IMR-90 (cell line): ENCODE data around the gene COL18A1. TPM values are rescaled to one million over a fixed set of nuclear protein-coding genes. Genes with fewer than 3 reads are reported as not detected.

ENCODE experiments used
- ATAC-seq: fragments of 200-7000 bp; cut with Tn5 transposase; 2 replicates; pipeline ENCODE4 v1.9.1; 2020; ENCODE audit warnings: low read depth, mild to moderate bottlenecking, moderate library complexity
- BruUV-seq: library from RNA; stranded (reverse); fragments of 400-500 nt; replicated peaks from 2 replicates; lab custom pipeline; 2021; lab: Mats Ljungman, UMichigan
- CTCF ChIA-PET: fragments of 300-600 bp; formaldehyde crosslinking; extraction: SDS; loops from one replicate; lab custom pipeline; 2021; ENCODE audit warnings: antibody characterized with exemption; lab: Yijun Ruan, JAX
- POLR2A ChIA-PET: fragments of 300-600 bp; sonication (Branson Sonifier 250); formaldehyde crosslinking; loops from one replicate; lab custom pipeline; 2022; ENCODE audit warnings: antibody characterized with exemption; ENCODE audit not compliant: unreplicated experiment; lab: Charles Lee
- DNase-seq: peaks from one replicate; pipeline ENCODE4 v3.0.0; 2013
- H2AFZ ChIP-seq: replicated peaks from 2 replicates; pipeline ENCODE3; 2013; ENCODE audit warnings: low read length, mild to moderate bottlenecking; ENCODE audit not compliant: poor library complexity
- H2AK5ac ChIP-seq: 2 replicates; pipeline ENCODE4 v1.6.1; 2013; ENCODE audit warnings: low read depth, low read length, inconsistent platforms
- H2AK9ac ChIP-seq: replicated peaks from 2 replicates; pipeline ENCODE3; 2013; ENCODE audit warnings: mild to moderate bottlenecking, low read depth, low read length, moderate library complexity; ENCODE audit not compliant: poor library complexity
- H2BK120ac ChIP-seq: 2 replicates; pipeline ENCODE4 v1.6.1; 2013; ENCODE audit warnings: low read depth, low read length, inconsistent platforms
- H2BK15ac ChIP-seq: 3 replicates; pipeline ENCODE4 v1.6.1; 2013; ENCODE audit warnings: low read depth, low read length, inconsistent platforms
- H2BK20ac ChIP-seq: 2 replicates; pipeline ENCODE4 v1.6.1; 2013; ENCODE audit warnings: low read depth, mild to moderate bottlenecking, inconsistent platforms, low read length, moderate library complexity
- H2BK5ac ChIP-seq: 2 replicates; pipeline ENCODE4 v1.6.1; 2013; ENCODE audit warnings: mild to moderate bottlenecking, low read depth, low read length, inconsistent platforms; ENCODE audit not compliant: poor library complexity, severe bottlenecking
- H3K14ac ChIP-seq: replicated peaks from 2 replicates; pipeline ENCODE4 v1.6.1; 2013; ENCODE audit warnings: low read depth, low read length, inconsistent platforms
- H3K18ac ChIP-seq: 2 replicates; pipeline ENCODE4 v1.6.1; 2013; ENCODE audit warnings: low read depth, low read length, control low read depth
- H3K23ac ChIP-seq: 2 replicates; pipeline ENCODE4 v1.6.1; 2013; ENCODE audit warnings: low read depth, low read length, inconsistent platforms
- H3K27ac ChIP-seq: 2 replicates; pipeline ENCODE4 v1.5.1; 2013; ENCODE audit warnings: mild to moderate bottlenecking, control low read depth, low read length; ENCODE audit not compliant: insufficient read depth
- H3K27me3 ChIP-seq: 2 replicates; pipeline ENCODE4 v1.6.1; 2013; ENCODE audit warnings: low read length; ENCODE audit not compliant: control insufficient read depth, insufficient read depth
- H3K36me3 ChIP-seq: 2 replicates; pipeline ENCODE4 v1.6.1; 2013; ENCODE audit warnings: low read length, mixed read lengths; ENCODE audit not compliant: control insufficient read depth, insufficient read depth
- H3K4ac ChIP-seq: 2 replicates; pipeline ENCODE4 v1.6.1; 2013; ENCODE audit warnings: low read depth, low read length, inconsistent platforms
- H3K4me1 ChIP-seq: 2 replicates; pipeline ENCODE4 v1.6.1; 2013; ENCODE audit warnings: low read length, mixed read lengths; ENCODE audit not compliant: control insufficient read depth, insufficient read depth
- H3K4me2 ChIP-seq: 2 replicates; pipeline ENCODE4 v1.6.1; 2013; ENCODE audit warnings: low read depth, mild to moderate bottlenecking, control low read depth, low read length, moderate library complexity
- H3K4me3 ChIP-seq: 2 replicates; pipeline ENCODE4 v1.5.1; 2013; ENCODE audit warnings: low read depth, mild to moderate bottlenecking, control low read depth, low read length, moderate library complexity; ENCODE audit not compliant: insufficient read depth
- H3K56ac ChIP-seq: 2 replicates; pipeline ENCODE4 v1.6.1; 2013; ENCODE audit warnings: low read length, inconsistent platforms; ENCODE audit not compliant: insufficient read depth; ENCODE audit errors: extremely low read depth
- H3K79me1 ChIP-seq, 2 experiments: 2 replicates each; pipeline ENCODE4 v1.6.1; 2013; ENCODE audit warnings: low read length in 2 of 2, inconsistent platforms in 1 of 2, low read depth in 1 of 2
- H3K9ac ChIP-seq: 2 replicates; pipeline ENCODE4 v1.6.1; 2013; ENCODE audit warnings: low read depth, low read length, control low read depth
- H3K9me1 ChIP-seq: 2 replicates; pipeline ENCODE4 v1.6.1; 2013; ENCODE audit warnings: low read length, inconsistent platforms; ENCODE audit not compliant: insufficient read depth
- H3K9me3 ChIP-seq: 2 replicates; pipeline ENCODE4 v1.6.1; 2013; ENCODE audit warnings: low read length; ENCODE audit not compliant: control insufficient read depth, insufficient read depth
- H4K20me1 ChIP-seq: 2 replicates; pipeline ENCODE4 v1.6.1; 2013; ENCODE audit warnings: low read length, inconsistent platforms; ENCODE audit not compliant: insufficient read depth
- H4K5ac ChIP-seq: 2 replicates; pipeline ENCODE4 v1.6.1; 2013; ENCODE audit warnings: mild to moderate bottlenecking, low read depth, low read length, control low read depth
- H4K8ac ChIP-seq, 2 experiments: 2 replicates each; pipeline ENCODE4 v1.6.1; 2013; ENCODE audit warnings: low read depth in 2 of 2, low read length in 2 of 2, control low read depth in 1 of 2, inconsistent platforms in 1 of 2
- H4K91ac ChIP-seq: 2 replicates; pipeline ENCODE4 v1.6.1; 2013; ENCODE audit warnings: low read depth, low read length, inconsistent platforms; ENCODE audit not compliant: insufficient read depth
- CEBPB ChIP-seq: IDR thresholded peaks from 2 replicates; pipeline ENCODE4 v1.6.1; 2012; ENCODE audit warnings: low read depth, low read length, improper control_type of control experiment
- CHD1 ChIP-seq: IDR thresholded peaks from 2 replicates; pipeline ENCODE4 v1.6.1; 2012; ENCODE audit warnings: low read depth, low read length, improper control_type of control experiment
- MAFK ChIP-seq: IDR thresholded peaks from 2 replicates; pipeline ENCODE4 v1.6.1; 2012; ENCODE audit warnings: low read depth, low read length, improper control_type of control experiment
- MXI1 ChIP-seq: IDR thresholded peaks from 2 replicates; pipeline ENCODE4 v1.6.1; 2012; ENCODE audit warnings: low read depth, mild to moderate bottlenecking, low read length, moderate library complexity, borderline replicate concordance
- POLR2A ChIP-seq: IDR thresholded peaks from 2 replicates; pipeline ENCODE4 v1.6.1; 2012; ENCODE audit warnings: mild to moderate bottlenecking, low read depth, low read length
- RAD21 ChIP-seq: IDR thresholded peaks from 2 replicates; pipeline ENCODE4 v1.6.1; 2012; ENCODE audit warnings: low read length, improper control_type of control experiment
- RCOR1 ChIP-seq: IDR thresholded peaks from 2 replicates; pipeline ENCODE4 v1.6.1; 2012; ENCODE audit warnings: mild to moderate bottlenecking, low read length, improper control_type of control experiment; ENCODE audit not compliant: insufficient replicate concordance
- RFX5 ChIP-seq: IDR thresholded peaks from 2 replicates; pipeline ENCODE4 v1.8.0; 2012; ENCODE audit warnings: low read depth, mild to moderate bottlenecking, low read length, moderate library complexity
- USF2 ChIP-seq: fragments of 150-350 bp; IDR thresholded peaks from 2 replicates; pipeline ENCODE4 v1.6.1; 2017; ENCODE audit warnings: mild to moderate bottlenecking, antibody characterized with exemption, low read length, low read depth
- WGBS, 2 experiments: methylation state at CpG; one replicate each; pipeline versions ENCODE4 v1.1.5 to v1.1.7; 2013; ENCODE audit warnings: missing lambda C conversion rate in 2 of 2; ENCODE audit not compliant: insufficient read length in 1 of 2; ENCODE audit errors: extremely low coverage in 2 of 2; 5-methylcytosine and 5-hydroxymethylcytosine counted together
- dilution Hi-C: fragments of 300-500 bp; cut with HindIII; formaldehyde crosslinking; loops from one replicate; pipeline ENCODE4 v1.14.3; 2018; ENCODE audit warnings: low sequenced_read_pairs; ENCODE audit not compliant: unreplicated experiment
- in situ Hi-C: fragments of 300-500 bp; cut with MboI; formaldehyde crosslinking; loops from 3 replicates; pipeline ENCODE4 v1.14.3; 2019; ENCODE audit warnings: low sequenced_read_pairs, inconsistent platforms, mixed read lengths
- intact Hi-C: fragments of 100-400 bp; cut with micrococcal nuclease; formaldehyde crosslinking; loops from 2 replicates; pipeline ENCODE4 v1.10.0; 2022
- polyA plus RNA-seq, 3 experiments: library from polyadenylated mRNA; depleted of rRNA; stranded (reverse); fragments of >200 nt; gene quantifications; 2 replicates each; pipeline ENCODE4 v1.2.3, GENCODE V29; 2012; ENCODE audit warnings: low replicate concordance in 1 of 3
- total RNA-seq: library from RNA; depleted of rRNA; stranded (reverse); fragments of >200 nt; gene quantifications from 2 replicates; pipeline ENCODE4 v1.2.3, GENCODE V29; 2012

COL18A1 gene
- total and polyA plus RNA-seq, 2 of the 4 experiments (the other 2 are of a cell fraction): 4.3 to 46.7 TPM

GRCh38 chr21:45475004-45475685 is 70.2 kb downstream of the COL18A1 start:
- Histone ChIP-seq H2AK9ac (no peak overlapping the region), H3K9me3 (no peaks in the 10 kb centered on the region), H3K9ac (no peak overlapping the region), H2BK20ac (no peak overlapping the region), H3K14ac (no peak overlapping the region), H2BK120ac (no peak overlapping the region), H4K91ac (no peak overlapping the region), H3K56ac (no peak overlapping the region), H2AK5ac (no peak overlapping the region), H2BK15ac (no peak overlapping the region), H2AFZ (no peak overlapping the region), H4K5ac (no peak overlapping the region), H4K20me1 (peaks cover 50% of the 10 kb centered on the region), H3K18ac (no peak overlapping the region), H2BK5ac (no peak overlapping the region), H3K27me3 (no peaks in the 10 kb centered on the region), H3K23ac (no peak overlapping the region), H3K9me1 (peaks cover 22% of the 10 kb centered on the region), H3K4ac (no peak overlapping the region), H3K4me3 (no peak overlapping the region), H3K36me3 (peaks cover 54% of the 10 kb centered on the region), H3K27ac (no peak overlapping the region), H3K4me1 (peaks cover 25% of the 10 kb centered on the region), H3K79me1 (peaks cover 11 to 54% of the 10 kb centered on the region in 2 experiments; a peak in 3 of 4 replicates), H3K4me2 (no peak overlapping the region), H4K8ac (no peak overlapping the region)
- WGBS, 2 experiments: 90% methylated on average over 13 of the region's 43 CpGs; no CpG with 5 or more reads in 1 of the 2 experiments
- TF ChIP-seq POLR2A (no peak), USF2 (no peak), CHD1 (no peak), MAFK (no peak), MXI1 (no peak), RFX5 (no peak), RAD21 (no peak), RCOR1 (no peak), CEBPB (no peak)
- in situ Hi-C loops: no loop called here
- CTCF ChIA-PET: no interaction called here
- POLR2A ChIA-PET: no interaction called here
- no TSS peak for BruUV-seq
- ATAC-seq: no peak
- dilution Hi-C loops: no loop called here
- intact Hi-C loops: loop anchor here (5.0 kb wide), 2 partner anchors 347 to 447 kb away; no protein-coding TSS in a partner anchor
- no peak for DNase-seq
